ENCODE results near the gene SGCA. TPM values are rescaled to one million over a fixed set of nuclear protein-coding genes. Genes with fewer than 3 reads are reported as not detected.

SGCA gene
- polyA plus RNA-seq, 1 experiment, result 0.21 TPM

GRCh38 chr17:50169121-50169764 is 3.4 kb downstream of the SGCA start:
- ChIA-PET POLR2A (interaction anchor here (0.5 to 3.1 kb wide), 9 partner anchors 8 to 130 kb away, joined by 3 to 15 read pairs (median 6); partner anchors contain the start of gene COL1A1), CTCF (interaction anchor here (0.5 to 3.5 kb wide), 34 partner anchors 8 to 301 kb away, joined by 3 to 116 read pairs (median 4); partner anchors contain the start of genes COL1A1 and TMEM92)
- no peaks in the 10 kb centered on the region for H3K27me3 ChIP-seq (ENCODE audit: control insufficient read depth, insufficient read depth, low read length)
- H3K9me3 ChIP-seq (ENCODE audit: control insufficient read depth, insufficient read depth, low read length), result no peaks in the 10 kb centered on the region; the same call in 1 of the 2 replicates
- no peak overlapping the region for H3K27ac ChIP-seq (ENCODE audit: low read depth, low read length)
- TF ChIP-seq CTCF (IDR thresholded peaks at IDR 0.05; ENCODE audit: low read depth, low read length), result peak; percentile 98
- DNase-seq (ENCODE audit: low read depth, low spot score), result no peak
- H3K4me3 ChIP-seq (ENCODE audit: low read depth, low read length), result no peak overlapping the region

DNA sequence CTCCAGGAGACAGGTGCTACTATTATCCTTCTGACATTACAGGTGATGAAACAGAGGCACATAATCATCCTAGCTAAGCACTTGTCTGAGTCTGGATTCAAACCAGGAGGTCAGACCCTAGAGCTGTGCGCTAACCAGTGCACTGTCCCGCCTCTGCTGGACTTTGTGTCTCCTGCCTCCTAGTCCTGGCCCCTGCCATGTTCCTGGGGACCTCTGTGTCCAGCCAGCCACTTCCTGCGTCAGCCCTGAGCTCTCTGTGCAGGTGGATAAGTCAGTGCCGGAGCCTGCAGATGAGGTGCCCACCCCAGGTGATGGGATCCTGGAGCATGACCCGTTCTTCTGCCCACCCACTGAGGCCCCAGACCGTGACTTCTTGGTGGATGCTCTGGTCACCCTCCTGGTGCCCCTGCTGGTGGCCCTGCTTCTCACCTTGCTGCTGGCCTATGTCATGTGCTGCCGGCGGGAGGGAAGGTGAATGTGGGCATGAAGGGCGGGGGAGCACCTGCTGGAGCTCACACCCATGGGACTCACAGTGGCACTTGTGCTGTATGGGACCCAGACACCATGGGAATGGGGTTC is 4.2 kb downstream of the SGCA start:
- H3K27me3 ChIP-seq (ENCODE audit: control insufficient read depth, insufficient read depth, low read length), result no peaks in the 10 kb centered on the region
- POLR2A ChIA-PET, result interaction anchor here (0.5 to 3.1 kb wide), 8 partner anchors 8 to 129 kb away, joined by 3 to 15 read pairs (median 6); partner anchors contain the start of gene COL1A1
- H3K27ac ChIP-seq (ENCODE audit: low read depth, low read length), result no peak overlapping the region
- H3K9me3 ChIP-seq (ENCODE audit: control insufficient read depth, insufficient read depth, low read length), result no peaks in the 10 kb centered on the region; the same call in 1 of the 2 replicates
- no peak overlapping the region for H3K4me3 ChIP-seq (ENCODE audit: low read depth, low read length)
- CTCF ChIA-PET, result interaction anchor here (0.5 to 3.5 kb wide), 35 partner anchors 8 to 300 kb away, joined by 3 to 116 read pairs (median 5); partner anchors contain the start of genes COL1A1 and TMEM92
- TF ChIP-seq CTCF (IDR thresholded peaks at IDR 0.05; ENCODE audit: low read depth, low read length), result no peak
- DNase-seq (ENCODE audit: low read depth, low spot score), result no peak

- H3K27ac ChIP-seq (ENCODE audit: low read depth, low read length), result no peak overlapping the region
- no peaks in the 10 kb centered on the region; the same call in 1 of the 2 replicates for H3K9me3 ChIP-seq (ENCODE audit: control insufficient read depth, insufficient read depth, low read length)
- no peak for DNase-seq (ENCODE audit: low read depth, low spot score)
- TF ChIP-seq CTCF (IDR thresholded peaks at IDR 0.05; ENCODE audit: low read depth, low read length), result no peak
- POLR2A ChIA-PET, result interaction anchor here (1.5 to 3.1 kb wide), 2 partner anchors 30 to 128 kb away, joined by 9 to 15 read pairs; partner anchors contain the start of gene COL1A1
- no peak overlapping the region for H3K4me3 ChIP-seq (ENCODE audit: low read depth, low read length)
- H3K27me3 ChIP-seq (ENCODE audit: control insufficient read depth, insufficient read depth, low read length), result no peaks in the 10 kb centered on the region
- CTCF ChIA-PET, result interaction anchor here (1.4 to 4.4 kb wide), 5 partner anchors 9 to 127 kb away, joined by 5 to 116 read pairs (median 22); no protein-coding TSS in a partner anchor
These were observed 5.0 kb downstream of the SGCA start for GRCh38 chr17:50170662-50171370.

GRCh38 chr17:50171371-50172071 is 5.7 kb downstream of the SGCA start:
- no peak for DNase-seq (ENCODE audit: low read depth, low spot score)
- no peak overlapping the region for H3K4me3 ChIP-seq (ENCODE audit: low read depth, low read length)
- ChIA-PET POLR2A (interaction anchor here (0.6 to 3.1 kb wide), 3 partner anchors 16 to 127 kb away, joined by 4 to 15 read pairs (median 6); partner anchors contain the start of gene COL1A1), CTCF (interaction anchor here (0.7 to 4.4 kb wide), 4 partner anchors 10 to 126 kb away, joined by 3 to 116 read pairs (median 14); partner anchors contain the start of gene COL1A1)
- H3K27me3 ChIP-seq (ENCODE audit: control insufficient read depth, insufficient read depth, low read length), result no peaks in the 10 kb centered on the region
- no peak for TF ChIP-seq CTCF (IDR thresholded peaks at IDR 0.05; ENCODE audit: low read depth, low read length)
- no peaks in the 10 kb centered on the region; the same call in 1 of the 2 replicates for H3K9me3 ChIP-seq (ENCODE audit: control insufficient read depth, insufficient read depth, low read length)
- H3K27ac ChIP-seq (ENCODE audit: low read depth, low read length), result no peak overlapping the region
